Common myeloid progenitor, CD34-positive (primary cell): ENCODE data around the gene VPS35L.
A peak's percentile ranks its signal among the peaks of the same experiment; 100 is the strongest.

ENCODE experiments used
- CTCF ChIA-PET: fragments of 350-600 bp; sonication (Branson Sonifier 250); formaldehyde crosslinking; loops from one replicate; lab custom pipeline; 2021; ENCODE audit warnings: antibody characterized with exemption; lab: Charles Lee
- POLR2A ChIA-PET: fragments of 350-600 bp; sonication (Branson Sonifier 250); formaldehyde crosslinking; loops from one replicate; lab custom pipeline; 2021; ENCODE audit warnings: antibody characterized with exemption; lab: Charles Lee
- DNase-seq, 3 donors: peaks; one replicate each; pipeline versions ENCODE4 v3.0.0 to v3.0.0-alpha.2; 2013
- H3K27ac ChIP-seq, 2 experiments: 1 replicate in 1 of 2; 2 replicates in 1 of 2; pipeline ENCODE4 v1.7.0; 2013; ENCODE audit warnings: inconsistent platforms in 2 of 2, low read length in 2 of 2, mild to moderate bottlenecking in 2 of 2, low read depth in 1 of 2, moderate library complexity in 1 of 2; ENCODE audit not compliant: severe bottlenecking in 2 of 2, insufficient read depth in 1 of 2, poor library complexity in 1 of 2
- H3K27me3 ChIP-seq, 5 experiments: replicated peaks in 2 of 5; 1 replicate in 3 of 5; 2 replicates in 2 of 5; pipeline versions ENCODE4 v1.6.1 to v1.7.0; 2013; ENCODE audit warnings: low read length in 4 of 5, mild to moderate bottlenecking in 2 of 5, moderate library complexity in 2 of 5, inconsistent platforms in 1 of 5; ENCODE audit not compliant: insufficient read depth in 5 of 5, control insufficient read depth in 4 of 5
- H3K36me3 ChIP-seq, 4 experiments: 1 replicate in 2 of 4; 2 replicates in 2 of 4; pipeline versions ENCODE4 v1.6.1 to v1.7.0; 2013; ENCODE audit warnings: low read length in 3 of 4, control low read depth in 1 of 4, mild to moderate bottlenecking in 1 of 4; ENCODE audit not compliant: control insufficient read depth in 4 of 4, insufficient read depth in 4 of 4
- H3K4me1 ChIP-seq, 4 experiments: 1 replicate in 3 of 4; 2 replicates in 1 of 4; pipeline versions ENCODE4 v1.6.1 to v1.7.1; 2013; ENCODE audit warnings: low read length in 3 of 4, mild to moderate bottlenecking in 3 of 4, control low read depth in 1 of 4, inconsistent platforms in 1 of 4, moderate library complexity in 1 of 4; ENCODE audit not compliant: control insufficient read depth in 4 of 4, insufficient read depth in 4 of 4; ENCODE audit errors: control extremely low read depth in 1 of 4
- H3K4me3 ChIP-seq, 7 experiments: 1 replicate in 4 of 7; 2 replicates in 3 of 7; pipeline versions ENCODE4 v1.5.1 to v1.7.0; 2013; ENCODE audit warnings: mild to moderate bottlenecking in 7 of 7, low read length in 6 of 7, moderate library complexity in 6 of 7, inconsistent platforms in 2 of 7, low read depth in 2 of 7, control low read depth in 1 of 7; ENCODE audit not compliant: insufficient read depth in 4 of 7, control insufficient read depth in 1 of 7; ENCODE audit errors: extremely low read depth in 1 of 7
- H3K9me3 ChIP-seq, 5 experiments: 1 replicate in 4 of 5; 2 replicates in 1 of 5; pipeline versions ENCODE4 v1.6.1 to v1.7.1; 2013; ENCODE audit warnings: low read length in 4 of 5, mild to moderate bottlenecking in 2 of 5, inconsistent platforms in 1 of 5, low read depth in 1 of 5, moderate library complexity in 1 of 5; ENCODE audit not compliant: control insufficient read depth in 4 of 5, insufficient read depth in 2 of 5; ENCODE audit errors: control extremely low read depth in 1 of 5
- WGBS: methylation state at CpG from one replicate; pipeline ENCODE4 v1.1.5; 2013; ENCODE audit not compliant: insufficient coverage; 5-methylcytosine and 5-hydroxymethylcytosine counted together

The VPS35L gene

GRCh38 chr16:19733551-19733950 is 178.0 kb downstream of the VPS35L start:
- ChIA-PET POLR2A (no interaction called here), CTCF (interaction anchor here (1.4 kb wide), 1 partner anchor 11 kb away, joined by 3 read pairs; no protein-coding TSS in a partner anchor)
- Histone ChIP-seq H3K4me1 (peaks cover 0 to 9% (median 2%) of the 10 kb centered on the region in 4 experiments), H3K27me3 (no peaks in the 10 kb centered on the region), H3K9me3 (no peaks in the 10 kb centered on the region), H3K27ac (no peak overlapping the region), H3K4me3 (no peak overlapping the region), H3K36me3 (no peaks in the 10 kb centered on the region)
- no peak for DNase-seq
- 100% methylated on average over 2 of the region's 6 CpGs for WGBS

GRCh38 chr16:19735074-19735867 is 179.8 kb downstream of the VPS35L start:
- no peak overlapping the region for H3K4me3 ChIP-seq
- DNase-seq, result no peak
- no peaks in the 10 kb centered on the region for H3K36me3 ChIP-seq
- no peaks in the 10 kb centered on the region for H3K9me3 ChIP-seq
- no peaks in the 10 kb centered on the region for H3K27me3 ChIP-seq
- no peak overlapping the region for H3K27ac ChIP-seq
- POLR2A ChIA-PET, result no interaction called here
- 85% methylated on average over 7 of the region's 9 CpGs for WGBS
- H3K4me1 ChIP-seq, result peaks cover 0 to 9% (median 2%) of the 10 kb centered on the region in 4 experiments
- CTCF ChIA-PET, result interaction anchor here (0.7 to 1.5 kb wide), 2 partner anchors 12 to 13 kb away, joined by 4 read pairs; no protein-coding TSS in a partner anchor

- no peaks in the 10 kb centered on the region for H3K36me3 ChIP-seq
- no peaks in the 10 kb centered on the region for H3K27me3 ChIP-seq
- POLR2A ChIA-PET, result interaction anchor here (0.6 kb wide), 1 partner anchor 204 kb away, joined by 3 read pairs; no protein-coding TSS in a partner anchor
- peak in 1 of 3 donors; percentile 15 for DNase-seq
- H3K4me3 ChIP-seq, result no peak overlapping the region
- no peak overlapping the region for H3K27ac ChIP-seq
- no peaks in the 10 kb centered on the region for H3K9me3 ChIP-seq
- peaks cover 0 to 9% (median 2%) of the 10 kb centered on the region in 4 experiments for H3K4me1 ChIP-seq
- 50% methylated on average over 11 of the region's 12 CpGs for WGBS
- CTCF ChIA-PET, result no interaction called here
Observed at GRCh38 chr16:19737306-19738038, 182.0 kb downstream of the VPS35L start.

GRCh38 chr16:19741354-19741753 is 185.9 kb downstream of the VPS35L start:
- H3K36me3 ChIP-seq, result no peaks in the 10 kb centered on the region
- peaks cover 0 to 9% (median 2%) of the 10 kb centered on the region in 4 experiments for H3K4me1 ChIP-seq
- H3K27me3 ChIP-seq, result no peaks in the 10 kb centered on the region
- no peaks in the 10 kb centered on the region for H3K9me3 ChIP-seq
- no peak overlapping the region for H3K27ac ChIP-seq
- DNase-seq, result no peak
- ChIA-PET CTCF (no interaction called here), POLR2A (no interaction called here)
- WGBS, result 100% methylated on average over 1 of the region's 1 CpG
- no peak overlapping the region for H3K4me3 ChIP-seq

- ChIA-PET POLR2A (interaction anchor here (0.6 kb wide), 1 partner anchor 667 kb away, joined by 4 read pairs; no protein-coding TSS in a partner anchor), CTCF (no interaction called here)
- no peaks in the 10 kb centered on the region for H3K27me3 ChIP-seq
Observed at GRCh38 chr16:19743816-19744159, 188.3 kb downstream of the VPS35L start.

GRCh38 chr16:19744670-19745069 is 189.2 kb downstream of the VPS35L start:
- H3K27ac ChIP-seq, result no peak overlapping the region
- POLR2A ChIA-PET, result no interaction called here
- H3K4me3 ChIP-seq, result no peak overlapping the region
- no peaks in the 10 kb centered on the region for H3K27me3 ChIP-seq
- no peak for DNase-seq
- no peaks in the 10 kb centered on the region for H3K36me3 ChIP-seq
- H3K9me3 ChIP-seq, result no peaks in the 10 kb centered on the region
- H3K4me1 ChIP-seq, result peaks cover 0 to 3% (median 0%) of the 10 kb centered on the region in 4 experiments
- CTCF ChIA-PET, result no interaction called here
- 100% methylated on average over 2 of the region's 3 CpGs for WGBS

More at GRCh38 chr16:19743816-19744159, 188.3 kb downstream of the VPS35L start:
- Histone ChIP-seq H3K4me1 (peaks cover 0 to 3% (median 0%) of the 10 kb centered on the region in 4 experiments), H3K27ac (no peak overlapping the region), H3K36me3 (no peaks in the 10 kb centered on the region), H3K4me3 (no peak overlapping the region), H3K9me3 (no peaks in the 10 kb centered on the region)
- DNase-seq, result no peak
